ENCODE results near the gene KIF2C.
"Not testable (repeated sequence)": the region's sequence is repeated elsewhere in the genome, so short reads cannot be mapped to it uniquely, and the experiment has no call there.

The KIF2C gene

GRCh38 chr1:44786841-44787426 lies 47.3 kb downstream of the KIF2C start:
- DNase-seq (ENCODE audit: low read depth) = no peak
- no peak overlapping the region for H3K4me3 ChIP-seq (ENCODE audit: low read length)
- TF ChIP-seq CTCF (conservative IDR thresholded peaks at IDR 0.05; ENCODE audit: low read depth, low read length) = no peak

GRCh38 chr1:44787506-44787905 lies 47.9 kb downstream of the KIF2C start:
- TF ChIP-seq CTCF (conservative IDR thresholded peaks at IDR 0.05; ENCODE audit: low read depth, low read length) = no peak
- DNase-seq (ENCODE audit: low read depth) = no peak
- H3K4me3 ChIP-seq (ENCODE audit: low read length) = no peak overlapping the region

- no peak within 1 kb of the TSS for H3K4me3 ChIP-seq (ENCODE audit: low read length)
- no peak for TF ChIP-seq CTCF (conservative IDR thresholded peaks at IDR 0.05; ENCODE audit: low read depth, low read length)
- DNase-seq (ENCODE audit: low read depth) = no peak
Measured at GRCh38 chr1:44788120-44788860, 48.7 kb downstream of the KIF2C start, which contains the start of gene BEST4. TSS of gene BEST4 (minus strand) at chr1:44788170. CDS start at chr1:44787705, 465 bp downstream.

DNA sequence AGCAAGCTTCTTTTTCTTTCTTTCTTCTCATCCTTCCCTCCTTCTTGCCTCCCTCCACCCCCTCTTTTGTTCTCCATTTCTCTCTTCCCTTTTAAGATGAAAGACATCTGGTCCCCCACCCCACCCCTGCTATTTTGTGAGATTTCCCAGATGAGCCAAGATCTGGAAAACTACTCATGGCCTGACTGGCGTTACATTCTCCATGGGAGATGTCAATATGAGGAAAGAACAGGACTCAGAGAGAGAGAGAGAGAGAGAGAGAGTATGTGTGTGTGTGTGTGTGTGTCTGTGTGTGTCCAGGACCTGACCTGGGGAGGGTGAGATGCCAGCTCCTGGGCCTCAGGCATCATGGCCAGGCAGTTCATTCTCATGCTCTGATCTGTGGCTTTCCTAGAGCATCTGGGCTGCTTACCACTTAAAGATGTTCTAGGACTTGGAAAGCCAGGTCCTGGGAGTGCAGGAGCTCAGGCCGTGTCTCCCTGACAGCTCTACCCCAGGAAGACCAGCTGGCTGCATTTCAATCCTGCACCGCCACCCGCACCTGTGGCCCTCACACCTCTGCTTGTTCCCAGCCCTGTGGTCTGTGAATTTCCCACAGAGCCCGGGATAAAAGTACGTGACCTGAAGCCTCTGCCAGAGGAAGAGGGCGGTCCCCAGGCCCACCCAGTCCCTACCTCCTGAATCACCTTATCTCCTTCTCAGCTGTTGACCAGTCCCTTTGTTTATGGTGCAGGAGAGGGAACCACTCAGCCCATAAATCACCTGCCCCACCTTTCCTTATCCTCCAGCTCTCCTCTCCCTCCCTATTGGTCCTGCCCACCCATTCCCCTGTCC lies 51.5 kb downstream of the KIF2C start:
- TF ChIP-seq CTCF (conservative IDR thresholded peaks at IDR 0.05; ENCODE audit: low read depth, low read length) = no peak
- no peak for DNase-seq (ENCODE audit: low read depth)
- no peak overlapping the region for H3K4me3 ChIP-seq (ENCODE audit: low read length)

GRCh38 chr1:44792736-44793502 lies 53.3 kb downstream of the KIF2C start:
- TF ChIP-seq CTCF (conservative IDR thresholded peaks at IDR 0.05; ENCODE audit: low read depth, low read length) = no peak
- no peak for DNase-seq (ENCODE audit: low read depth)
- H3K4me3 ChIP-seq (ENCODE audit: low read length) = no peak overlapping the region

DNA sequence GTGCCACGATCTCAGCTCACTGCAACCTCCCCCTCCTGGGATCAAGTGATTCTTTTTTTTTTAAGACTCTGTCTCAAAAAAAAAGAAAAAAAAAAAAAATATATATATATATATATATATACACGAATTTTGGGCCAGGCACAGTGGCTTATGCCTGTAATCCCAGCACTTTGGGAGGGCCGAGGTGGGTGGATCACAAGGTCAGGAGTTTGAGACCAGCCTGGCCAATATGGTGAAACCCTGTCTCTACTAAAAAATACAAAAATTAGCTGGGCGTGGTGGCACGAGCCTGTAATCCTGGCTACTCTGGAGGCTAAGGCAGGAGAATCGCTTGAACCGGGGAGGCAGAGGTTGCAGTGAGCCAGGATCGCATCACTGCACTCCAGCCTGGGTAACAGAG lies 58.2 kb downstream of the KIF2C start:
- not testable (repeated sequence) for H3K4me3 ChIP-seq (ENCODE audit: low read length); DNase-seq (ENCODE audit: low read depth)

Data from retinal pigment epithelial cell (primary cell).